Trophoblast cell (in vitro differentiated cells and primary cell): Measurements from ENCODE around the gene AGPS.
A peak's percentile ranks its signal among the peaks of the same experiment; 100 is the strongest.
"Not testable (repeated sequence)": the region's sequence is repeated elsewhere in the genome, so short reads cannot be mapped to it uniquely, and the experiment has no call there.

Source experiments
- DNase-seq, 2 donors: peaks; one replicate each; pipeline ENCODE4 v3.0.0-alpha.2; 2016
- H2AFZ ChIP-seq: 2 replicates; pipeline ENCODE4 v1.6.1; 2013; ENCODE audit warnings: low read length, moderate library complexity, mild to moderate bottlenecking; ENCODE audit not compliant: insufficient read depth, poor library complexity
- H2AK5ac ChIP-seq: 2 replicates; pipeline ENCODE4 v1.6.1; 2013; ENCODE audit warnings: mild to moderate bottlenecking, low read length
- H2BK120ac ChIP-seq: 2 replicates; pipeline ENCODE4 v1.6.1; 2013; ENCODE audit warnings: low read length, mild to moderate bottlenecking, moderate library complexity; ENCODE audit not compliant: insufficient read depth, poor library complexity
- H2BK12ac ChIP-seq: 2 replicates; pipeline ENCODE4 v1.6.1; 2013; ENCODE audit warnings: mild to moderate bottlenecking, low read length, moderate library complexity
- H2BK5ac ChIP-seq: 2 replicates; pipeline ENCODE4 v1.6.1; 2013; ENCODE audit warnings: low read length, low read depth, moderate library complexity, mild to moderate bottlenecking; ENCODE audit not compliant: poor library complexity
- H3K14ac ChIP-seq: 2 replicates; pipeline ENCODE4 v1.6.1; 2013; ENCODE audit warnings: mild to moderate bottlenecking, low read length
- H3K18ac ChIP-seq: 2 replicates; pipeline ENCODE4 v1.6.1; 2013; ENCODE audit warnings: mild to moderate bottlenecking, low read length
- H3K23ac ChIP-seq: 2 replicates; pipeline ENCODE4 v1.6.1; 2013; ENCODE audit warnings: low read length
- H3K27ac ChIP-seq: 2 replicates; pipeline ENCODE4 v1.5.1; 2013; ENCODE audit warnings: low read depth, mild to moderate bottlenecking, inconsistent platforms, low read length, moderate library complexity
- H3K27me3 ChIP-seq: 2 replicates; pipeline ENCODE4 v1.6.1; 2013; ENCODE audit warnings: inconsistent platforms, mild to moderate bottlenecking, low read length, moderate library complexity; ENCODE audit not compliant: insufficient read depth
- H3K36me3 ChIP-seq, 2 experiments: 1 replicate in 1 of 2; 2 replicates in 1 of 2; pipeline ENCODE4 v1.6.1; 2013; ENCODE audit warnings: low read length in 2 of 2, mild to moderate bottlenecking in 2 of 2, moderate library complexity in 1 of 2; ENCODE audit not compliant: insufficient read depth in 2 of 2, control insufficient read depth in 1 of 2
- H3K4ac ChIP-seq: 2 replicates; pipeline ENCODE4 v1.6.1; 2013; ENCODE audit warnings: low read depth, mild to moderate bottlenecking, low read length, moderate library complexity
- H3K4me1 ChIP-seq, 2 experiments: 1 replicate in 1 of 2; 2 replicates in 1 of 2; pipeline ENCODE4 v1.6.1; 2013; ENCODE audit warnings: low read length in 2 of 2, mild to moderate bottlenecking in 2 of 2, moderate library complexity in 1 of 2; ENCODE audit not compliant: insufficient read depth in 2 of 2, control insufficient read depth in 1 of 2
- H3K4me2 ChIP-seq: 2 replicates; pipeline ENCODE4 v1.6.1; 2013; ENCODE audit warnings: inconsistent platforms, mild to moderate bottlenecking, low read length, moderate library complexity
- H3K4me3 ChIP-seq: 2 replicates; pipeline ENCODE4 v1.5.1; 2013; ENCODE audit warnings: mild to moderate bottlenecking, low read depth, low read length, inconsistent platforms
- H3K79me1 ChIP-seq: one replicate; pipeline ENCODE4 v1.6.1; 2013; ENCODE audit warnings: low read length
- H3K79me2 ChIP-seq: 2 replicates; pipeline ENCODE4 v1.6.1; 2013; ENCODE audit warnings: low read length, mild to moderate bottlenecking; ENCODE audit not compliant: control insufficient read depth, insufficient read depth, poor library complexity
- H3K9ac ChIP-seq: 2 replicates; pipeline ENCODE4 v1.6.1; 2013; ENCODE audit warnings: mild to moderate bottlenecking, low read length
- H3K9me3 ChIP-seq: 2 replicates; pipeline ENCODE4 v1.6.1; 2013; ENCODE audit warnings: low read depth, mild to moderate bottlenecking, control low read depth, inconsistent platforms, low read length; ENCODE audit not compliant: insufficient read depth
- H4K12ac ChIP-seq: 2 replicates; pipeline ENCODE4 v1.6.1; 2013; ENCODE audit warnings: low read depth, mild to moderate bottlenecking, low read length, moderate library complexity
- H4K8ac ChIP-seq: 2 replicates; pipeline ENCODE4 v1.6.1; 2013; ENCODE audit warnings: low read depth, mild to moderate bottlenecking, low read length, moderate library complexity
- H4K91ac ChIP-seq: one replicate; pipeline ENCODE4 v1.6.1; 2013; ENCODE audit warnings: low read depth, mild to moderate bottlenecking, low read length, moderate library complexity
- WGBS: extraction: QIAGEN DNeasy Blood & Tissue Kit; methylation state at CpG from one replicate; pipeline ENCODE4 v1.1.7; 2013; ENCODE audit warnings: missing lambda C conversion rate; ENCODE audit not compliant: insufficient read length, insufficient coverage; ENCODE audit errors: extremely low coverage; 5-methylcytosine and 5-hydroxymethylcytosine counted together

Gene AGPS

DNA sequence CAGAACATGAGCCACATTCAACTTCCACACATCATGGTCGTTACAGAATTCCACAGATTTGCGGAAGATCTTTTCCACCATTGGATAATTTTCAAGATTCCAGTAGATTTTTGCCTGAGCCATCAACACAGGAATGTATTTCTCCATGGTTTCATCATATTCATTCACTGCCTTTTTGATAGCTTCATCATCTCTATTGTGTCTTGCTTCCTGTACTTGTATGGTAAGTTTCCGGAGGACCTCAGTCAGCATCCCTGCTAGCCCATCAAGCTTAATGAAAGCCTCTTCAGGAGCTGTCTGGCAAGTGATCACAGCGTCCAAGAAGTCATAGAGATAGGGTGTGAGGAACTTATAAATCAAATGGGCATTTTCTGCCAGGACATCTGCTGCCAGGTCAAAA is 158.8 kb downstream of the AGPS start:
- H3K4me1 ChIP-seq, H3K79me1 ChIP-seq, H3K23ac ChIP-seq, H3K36me3 ChIP-seq, H3K9ac ChIP-seq, H3K18ac ChIP-seq, DNase-seq, H2AK5ac ChIP-seq, H3K4me2 ChIP-seq, H4K91ac ChIP-seq, H3K14ac ChIP-seq, H3K27me3 ChIP-seq, H2AFZ ChIP-seq, H3K79me2 ChIP-seq, H3K27ac ChIP-seq, H2BK12ac ChIP-seq, H2BK120ac ChIP-seq, H3K4ac ChIP-seq, H4K12ac ChIP-seq, H3K4me3 ChIP-seq, H4K8ac ChIP-seq, H3K9me3 ChIP-seq, H2BK5ac ChIP-seq: not testable (repeated sequence)
- WGBS = no CpG with 5 or more reads among the region's 4 CpGs

DNA sequence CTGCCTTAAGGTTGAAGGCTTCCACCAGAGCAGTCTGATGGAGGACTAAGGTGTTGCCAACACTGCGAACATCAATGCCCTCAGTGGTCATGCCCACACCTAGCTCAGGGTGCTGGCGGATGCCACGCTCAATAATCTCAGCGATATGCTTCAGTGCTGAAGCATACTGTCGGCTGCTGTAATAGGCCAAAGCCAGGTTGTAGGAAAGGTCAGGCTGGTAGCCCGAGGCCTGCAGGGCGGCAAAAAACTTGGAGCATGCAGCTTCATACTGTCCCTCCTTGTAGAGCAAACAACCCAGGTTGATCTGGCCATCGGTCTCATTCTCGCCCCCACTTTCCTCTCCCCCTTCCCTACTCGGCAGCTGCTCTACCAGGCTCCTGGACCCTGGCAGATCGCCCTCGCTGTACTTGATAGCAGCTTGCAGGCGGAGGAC is 159.4 kb downstream of the AGPS start:
- WGBS = no CpG with 5 or more reads among the region's 13 CpGs
- H3K79me1 ChIP-seq = peaks cover 7% of the 10 kb centered on the region

DNA sequence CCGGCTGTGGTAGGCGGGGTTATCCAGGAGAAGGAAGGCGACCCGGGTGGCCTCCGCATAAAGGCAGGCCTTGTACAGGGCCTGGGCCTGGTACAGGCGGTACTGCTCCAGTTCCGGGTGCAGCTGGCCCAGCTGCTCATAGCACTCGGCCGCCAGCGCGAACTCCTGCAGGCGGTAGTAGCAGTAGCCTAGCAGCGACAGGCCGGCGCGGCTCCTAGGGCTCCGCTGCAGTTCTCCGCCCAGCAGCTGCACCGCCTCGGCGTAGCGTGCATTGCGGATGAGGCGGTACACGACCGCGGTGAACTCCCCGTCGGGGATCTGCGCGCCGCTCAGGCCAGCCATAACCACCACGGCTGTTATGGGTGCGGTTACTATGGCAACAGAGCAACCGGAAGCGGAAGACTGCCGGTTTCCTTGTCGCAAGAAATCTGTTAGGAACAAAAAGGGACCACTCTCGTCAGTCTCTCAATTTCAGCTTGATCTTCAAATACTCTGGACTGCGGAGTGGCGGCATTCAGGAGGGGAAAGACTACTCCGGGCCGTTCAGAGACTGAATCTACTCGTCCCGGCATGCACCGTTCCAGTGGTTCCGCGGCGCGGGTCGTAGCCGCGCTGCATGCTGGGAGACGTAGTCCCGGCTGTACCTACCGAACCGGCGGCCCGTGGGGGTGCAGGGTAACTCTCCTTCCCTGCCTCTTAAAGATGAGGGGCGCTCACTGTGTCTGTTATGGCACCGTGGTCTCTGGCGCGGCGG is 160.0 kb downstream of the AGPS start:
- H3K27ac ChIP-seq = peak overlapping the region; percentile 92
- peak overlapping the region; percentile 94 for H4K8ac ChIP-seq
- peak overlapping the region; percentile 81 for H3K14ac ChIP-seq
- H3K18ac ChIP-seq = peak overlapping the region; percentile 86
- peak overlapping the region; percentile 86 for H3K4me3 ChIP-seq
- H3K9ac ChIP-seq = peak overlapping the region; percentile 96
- H3K36me3 ChIP-seq = no peaks in the 10 kb centered on the region
- DNase-seq = peak; percentile 79 to 94
- H4K91ac ChIP-seq = peak overlapping the region; percentile 93
- H2BK120ac ChIP-seq = peak overlapping the region; percentile 92
- H2AK5ac ChIP-seq = no peak overlapping the region
- H3K4ac ChIP-seq = peak overlapping the region; percentile 65
- H3K23ac ChIP-seq = no peak overlapping the region
- no peaks in the 10 kb centered on the region for H3K9me3 ChIP-seq
- peak overlapping the region; percentile 89 for H4K12ac ChIP-seq
- H3K4me2 ChIP-seq = peak overlapping the region; percentile 100
- no peak overlapping the region for H2BK12ac ChIP-seq
- no CpG with 5 or more reads among the region's 64 CpGs for WGBS
- H3K4me1 ChIP-seq = peaks cover 4% of the 10 kb centered on the region in 2 experiments
- H3K79me2 ChIP-seq = peaks cover 4% of the 10 kb centered on the region
- H3K79me1 ChIP-seq = peaks cover 7% of the 10 kb centered on the region
- H2BK5ac ChIP-seq = peak overlapping the region; percentile 98
- no peaks in the 10 kb centered on the region for H3K27me3 ChIP-seq
- H2AFZ ChIP-seq = peak overlapping the region; percentile 55

More for the DNA sequence above, 159.4 kb downstream of the AGPS start:
- peak overlapping the region; percentile 73 for H2AK5ac ChIP-seq
- no peak overlapping the region for H2BK12ac ChIP-seq
- H3K36me3 ChIP-seq = no peaks in the 10 kb centered on the region
- H3K14ac ChIP-seq = no peak overlapping the region
- peak overlapping the region; percentile 86 for H3K4me3 ChIP-seq
- H2BK120ac ChIP-seq = no peak overlapping the region
- H3K4me1 ChIP-seq = peaks cover 4% of the 10 kb centered on the region in 2 experiments
- H3K9ac ChIP-seq = peak overlapping the region; percentile 52
- no peaks in the 10 kb centered on the region for H3K9me3 ChIP-seq
- peak overlapping the region; percentile 100 for H3K4me2 ChIP-seq
- H3K18ac ChIP-seq = no peak overlapping the region
- no peak overlapping the region for H3K23ac ChIP-seq
- no peak overlapping the region for H3K27ac ChIP-seq
- peak overlapping the region; percentile 93 for H4K91ac ChIP-seq
- no peak overlapping the region for H4K12ac ChIP-seq
- H2BK5ac ChIP-seq = no peak overlapping the region
- peak overlapping the region; percentile 94 for H4K8ac ChIP-seq
- H3K79me2 ChIP-seq = peaks cover 4% of the 10 kb centered on the region
- H3K4ac ChIP-seq = no peak overlapping the region
- no peak for DNase-seq
- no peaks in the 10 kb centered on the region for H3K27me3 ChIP-seq
- H2AFZ ChIP-seq = peak overlapping the region; percentile 55

DNA sequence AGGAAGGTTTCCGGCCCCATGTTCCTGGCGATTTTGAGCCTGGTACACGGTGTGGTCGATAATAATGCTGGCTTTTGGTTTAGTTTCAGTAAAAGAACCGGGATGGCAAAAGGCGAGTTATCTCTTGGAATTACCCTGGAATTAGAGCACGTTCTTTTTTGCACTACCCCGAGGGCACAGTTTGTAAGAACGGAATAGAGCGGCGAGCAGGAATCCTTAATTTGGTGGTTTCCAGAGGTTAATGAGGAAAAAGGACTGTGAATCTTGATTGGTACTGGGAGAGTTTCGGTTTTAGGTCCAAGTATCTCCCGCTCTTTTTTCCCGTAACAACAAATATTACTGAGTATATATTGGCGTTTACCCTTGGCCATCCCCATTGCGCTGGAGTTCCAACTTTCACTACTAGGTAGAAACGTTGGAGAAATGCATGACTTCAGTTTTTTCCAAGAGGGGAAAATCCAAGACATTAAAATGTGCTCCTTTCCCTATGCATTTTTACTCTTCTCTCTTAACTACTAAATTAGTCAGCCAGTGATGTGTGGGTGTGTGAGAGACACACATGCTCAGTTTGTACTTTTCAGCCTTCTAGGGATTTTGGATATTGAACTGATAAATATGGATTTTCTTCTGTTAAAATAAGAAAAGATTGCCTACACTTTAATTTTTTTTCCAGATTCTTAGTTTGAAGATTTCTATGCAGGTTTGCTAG is 160.8 kb downstream of the AGPS start:
- peak in 1 of 2 donors; percentile 54 for DNase-seq
- Histone ChIP-seq H4K12ac (peak overlapping the region; percentile 13), H3K14ac (peak overlapping the region; percentile 81), H3K9ac (peak overlapping the region; percentile 79), H2AFZ (peak overlapping the region; percentile 55), H3K9me3 (peaks cover 2% of the 10 kb centered on the region), H3K27me3 (no peaks in the 10 kb centered on the region), H3K4me2 (peak overlapping the region; percentile 100), H3K79me2 (peaks cover 4% of the 10 kb centered on the region), H3K36me3 (no peaks in the 10 kb centered on the region), H4K91ac (peak overlapping the region; percentile 93), H2AK5ac (no peak overlapping the region), H3K4me1 (peaks cover 4% of the 10 kb centered on the region in 2 experiments), H4K8ac (peak overlapping the region; percentile 94), H3K27ac (no peak overlapping the region), H3K4me3 (peak overlapping the region; percentile 86), H2BK5ac (peak overlapping the region; percentile 98), H3K18ac (peak overlapping the region; percentile 86), H3K4ac (no peak overlapping the region), H3K23ac (no peak overlapping the region), H3K79me1 (peaks cover 7% of the 10 kb centered on the region), H2BK12ac (no peak overlapping the region), H2BK120ac (no peak overlapping the region)
- no CpG with 5 or more reads among the region's 17 CpGs for WGBS
